ENCODE measurements around the gene PTPRD. TPM values are rescaled to one million over a fixed set of nuclear protein-coding genes. Genes with fewer than 3 reads are reported as not detected.

Gene PTPRD
- total and polyA plus RNA-seq, 2 donors (not counting 1 experiment from before 2014, with no cell fraction given): 0.35 to 4.8 TPM

- H3K9ac ChIP-seq (ENCODE audit: insufficient read depth, low read length): no peak overlapping the region
- no peak for TF ChIP-seq CTCF (conservative IDR thresholded peaks at IDR 0.05 in 1 of 2, IDR thresholded peaks at IDR 0.05 in 1 of 2; ENCODE audit: low read depth in 1 of 2, low read length in 2 of 2)
- no peak for TF ChIP-seq EZH2 (IDR thresholded peaks at IDR 0.05; ENCODE audit: low read length, missing control alignments)
These were observed 1052.3 kb downstream of the PTPRD start for GRCh38 chr9:9560382-9561035.

GRCh38 chr9:9558907-9559306, 1053.9 kb downstream of the PTPRD start:
- no peak overlapping the region for H2AFZ ChIP-seq (ENCODE audit: low read length)
- no peak overlapping the region for H3K9ac ChIP-seq (ENCODE audit: insufficient read depth, low read length)
- DNase-seq (ENCODE audit: low read depth in 2 of 2): no peak
- no peak overlapping the region for H3K4me2 ChIP-seq (ENCODE audit: extremely low read depth, insufficient read depth, low read length)
- no peak overlapping the region for H3K27ac ChIP-seq (ENCODE audit: insufficient read depth, low read length)
- no peaks in the 10 kb centered on the region for H3K36me3 ChIP-seq (ENCODE audit: control insufficient read depth, insufficient read depth, low read length)
- H4K20me1 ChIP-seq (ENCODE audit: control insufficient read depth, extremely low read depth, insufficient read depth, low read length): no peaks in the 10 kb centered on the region
- H3K4me3 ChIP-seq (replicated peaks in 1 of 4; ENCODE audit: control extremely low read depth in 1 of 4, insufficient read depth in 1 of 4, low read depth in 3 of 4, low read length in 4 of 4): no peak overlapping the region
- no peaks in the 10 kb centered on the region for H3K27me3 ChIP-seq (ENCODE audit: control insufficient read depth, insufficient read depth, low read length)
- TF ChIP-seq CTCF (conservative IDR thresholded peaks at IDR 0.05 in 1 of 2, IDR thresholded peaks at IDR 0.05 in 1 of 2; ENCODE audit: low read depth in 1 of 2, low read length in 2 of 2) (no peak), EZH2 (IDR thresholded peaks at IDR 0.05; ENCODE audit: low read length, missing control alignments) (no peak)
- H3K4me1 ChIP-seq (ENCODE audit: control insufficient read depth, extremely low read depth, insufficient read depth, low read length): no peaks in the 10 kb centered on the region
- no peaks in the 10 kb centered on the region for H3K9me3 ChIP-seq (ENCODE audit: control insufficient read depth, insufficient read depth, low read depth, low read length)
- H3K79me2 ChIP-seq (ENCODE audit: control insufficient read depth, insufficient read depth, low read length): no peaks in the 10 kb centered on the region

More at GRCh38 chr9:9560382-9561035, 1052.3 kb downstream of the PTPRD start:
- Histone ChIP-seq H3K9me3 (ENCODE audit: control insufficient read depth, insufficient read depth, low read depth, low read length) (no peaks in the 10 kb centered on the region), H3K36me3 (ENCODE audit: control insufficient read depth, insufficient read depth, low read length) (no peaks in the 10 kb centered on the region), H3K79me2 (ENCODE audit: control insufficient read depth, insufficient read depth, low read length) (no peaks in the 10 kb centered on the region), H4K20me1 (ENCODE audit: control insufficient read depth, extremely low read depth, insufficient read depth, low read length) (no peaks in the 10 kb centered on the region), H3K4me3 (replicated peaks in 1 of 4; ENCODE audit: control extremely low read depth in 1 of 4, insufficient read depth in 1 of 4, low read depth in 3 of 4, low read length in 4 of 4) (no peak overlapping the region), H3K27ac (ENCODE audit: insufficient read depth, low read length) (no peak overlapping the region), H2AFZ (ENCODE audit: low read length) (no peak overlapping the region), H3K4me1 (ENCODE audit: control insufficient read depth, extremely low read depth, insufficient read depth, low read length) (no peaks in the 10 kb centered on the region), H3K4me2 (ENCODE audit: extremely low read depth, insufficient read depth, low read length) (no peak overlapping the region), H3K27me3 (ENCODE audit: control insufficient read depth, insufficient read depth, low read length) (no peaks in the 10 kb centered on the region)
- DNase-seq (ENCODE audit: low read depth in 2 of 2): no peak

GRCh38 chr9:9557804-9558334, 1054.9 kb downstream of the PTPRD start:
- Histone ChIP-seq H3K36me3 (ENCODE audit: control insufficient read depth, insufficient read depth, low read length) (no peaks in the 10 kb centered on the region), H3K79me2 (ENCODE audit: control insufficient read depth, insufficient read depth, low read length) (no peaks in the 10 kb centered on the region), H3K4me3 (replicated peaks in 1 of 4; ENCODE audit: control extremely low read depth in 1 of 4, insufficient read depth in 1 of 4, low read depth in 3 of 4, low read length in 4 of 4) (no peak overlapping the region), H3K4me1 (ENCODE audit: control insufficient read depth, extremely low read depth, insufficient read depth, low read length) (no peaks in the 10 kb centered on the region), H3K9ac (ENCODE audit: insufficient read depth, low read length) (no peak overlapping the region), H3K27me3 (ENCODE audit: control insufficient read depth, insufficient read depth, low read length) (no peaks in the 10 kb centered on the region), H3K27ac (ENCODE audit: insufficient read depth, low read length) (no peak overlapping the region), H3K9me3 (ENCODE audit: control insufficient read depth, insufficient read depth, low read depth, low read length) (no peaks in the 10 kb centered on the region), H3K4me2 (ENCODE audit: extremely low read depth, insufficient read depth, low read length) (no peak overlapping the region), H2AFZ (ENCODE audit: low read length) (no peak overlapping the region), H4K20me1 (ENCODE audit: control insufficient read depth, extremely low read depth, insufficient read depth, low read length) (no peaks in the 10 kb centered on the region)
- DNase-seq (ENCODE audit: low read depth in 2 of 2): no peak
- TF ChIP-seq EZH2 (IDR thresholded peaks at IDR 0.05; ENCODE audit: low read length, missing control alignments) (no peak), CTCF (conservative IDR thresholded peaks at IDR 0.05 in 1 of 2, IDR thresholded peaks at IDR 0.05 in 1 of 2; ENCODE audit: low read depth in 1 of 2, low read length in 2 of 2) (no peak)

Measured in fibroblast of lung (primary cell).